Breast epithelium (tissue), 3 donors: ENCODE measurements around the gene HRAS.
A peak's percentile ranks its signal among the peaks of the same experiment; 100 is the strongest.

ENCODE experiments used
- POLR2A ChIP-seq: fragments of 450-650 bp; IDR thresholded peaks from one replicate; pipeline ENCODE4 v1.6.1; 2016; ENCODE audit warnings: antibody characterized with exemption, mild to moderate bottlenecking, moderate library complexity
- POLR2AphosphoS5 ChIP-seq, 3 donors: sonication (generic); formaldehyde crosslinking; IDR thresholded peaks; one replicate each; pipeline ENCODE4 v1.6.1; 2017; ENCODE audit warnings: antibody characterized with exemption in 3 of 3
- TF ChIP-seq, protein P1 (sequence below), 3 donors: fragments of 450-650 bp; IDR thresholded peaks; one replicate each; pipeline ENCODE4 v1.5.1; 2016 to 2017; ENCODE audit warnings: antibody characterized with exemption in 3 of 3, mild to moderate bottlenecking in 3 of 3, moderate library complexity in 3 of 3

- TF ChIP-seq, protein P1, sequence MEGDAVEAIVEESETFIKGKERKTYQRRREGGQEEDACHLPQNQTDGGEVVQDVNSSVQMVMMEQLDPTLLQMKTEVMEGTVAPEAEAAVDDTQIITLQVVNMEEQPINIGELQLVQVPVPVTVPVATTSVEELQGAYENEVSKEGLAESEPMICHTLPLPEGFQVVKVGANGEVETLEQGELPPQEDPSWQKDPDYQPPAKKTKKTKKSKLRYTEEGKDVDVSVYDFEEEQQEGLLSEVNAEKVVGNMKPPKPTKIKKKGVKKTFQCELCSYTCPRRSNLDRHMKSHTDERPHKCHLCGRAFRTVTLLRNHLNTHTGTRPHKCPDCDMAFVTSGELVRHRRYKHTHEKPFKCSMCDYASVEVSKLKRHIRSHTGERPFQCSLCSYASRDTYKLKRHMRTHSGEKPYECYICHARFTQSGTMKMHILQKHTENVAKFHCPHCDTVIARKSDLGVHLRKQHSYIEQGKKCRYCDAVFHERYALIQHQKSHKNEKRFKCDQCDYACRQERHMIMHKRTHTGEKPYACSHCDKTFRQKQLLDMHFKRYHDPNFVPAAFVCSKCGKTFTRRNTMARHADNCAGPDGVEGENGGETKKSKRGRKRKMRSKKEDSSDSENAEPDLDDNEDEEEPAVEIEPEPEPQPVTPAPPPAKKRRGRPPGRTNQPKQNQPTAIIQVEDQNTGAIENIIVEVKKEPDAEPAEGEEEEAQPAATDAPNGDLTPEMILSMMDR (IDR thresholded peaks at IDR 0.05) = no peak
- peak; percentile 42 to 73 (median 45) for TF ChIP-seq POLR2AphosphoS5 (IDR thresholded peaks at IDR 0.05)
- TF ChIP-seq POLR2A = peak; percentile 18
Observed at GRCh38 chr11:560305-561147, 25.1 kb upstream of the HRAS start, which contains the start of the genes LMNTD2 and RASSF7.
